ENCODE measurements around the gene PTGIS.

Gene PTGIS

DNA sequence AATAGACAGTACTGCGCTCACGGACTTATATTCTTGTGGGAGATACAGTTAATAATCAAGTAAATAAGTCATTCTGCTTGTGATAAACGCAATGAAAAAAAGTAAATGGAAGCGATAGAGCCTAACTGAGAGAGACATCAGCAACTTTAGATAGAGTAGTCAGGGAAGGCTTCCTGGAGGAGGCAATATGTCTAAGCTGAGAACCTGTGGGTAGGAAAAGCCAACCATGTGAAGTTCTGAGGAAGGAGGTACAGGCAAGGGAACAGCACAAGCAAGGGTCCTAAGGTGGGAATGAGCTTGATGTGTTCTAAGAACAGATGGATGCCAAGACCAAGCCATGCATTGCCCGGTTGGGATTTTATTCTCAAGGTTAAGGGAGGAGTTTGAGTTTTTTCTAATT is 78.2 kb downstream of the PTGIS start:
- TF ChIP-seq, protein P1, sequence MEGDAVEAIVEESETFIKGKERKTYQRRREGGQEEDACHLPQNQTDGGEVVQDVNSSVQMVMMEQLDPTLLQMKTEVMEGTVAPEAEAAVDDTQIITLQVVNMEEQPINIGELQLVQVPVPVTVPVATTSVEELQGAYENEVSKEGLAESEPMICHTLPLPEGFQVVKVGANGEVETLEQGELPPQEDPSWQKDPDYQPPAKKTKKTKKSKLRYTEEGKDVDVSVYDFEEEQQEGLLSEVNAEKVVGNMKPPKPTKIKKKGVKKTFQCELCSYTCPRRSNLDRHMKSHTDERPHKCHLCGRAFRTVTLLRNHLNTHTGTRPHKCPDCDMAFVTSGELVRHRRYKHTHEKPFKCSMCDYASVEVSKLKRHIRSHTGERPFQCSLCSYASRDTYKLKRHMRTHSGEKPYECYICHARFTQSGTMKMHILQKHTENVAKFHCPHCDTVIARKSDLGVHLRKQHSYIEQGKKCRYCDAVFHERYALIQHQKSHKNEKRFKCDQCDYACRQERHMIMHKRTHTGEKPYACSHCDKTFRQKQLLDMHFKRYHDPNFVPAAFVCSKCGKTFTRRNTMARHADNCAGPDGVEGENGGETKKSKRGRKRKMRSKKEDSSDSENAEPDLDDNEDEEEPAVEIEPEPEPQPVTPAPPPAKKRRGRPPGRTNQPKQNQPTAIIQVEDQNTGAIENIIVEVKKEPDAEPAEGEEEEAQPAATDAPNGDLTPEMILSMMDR (IDR thresholded peaks at IDR 0.05; ENCODE audit: control insufficient read depth, extremely low read depth, insufficient read depth), result no peak

DNA sequence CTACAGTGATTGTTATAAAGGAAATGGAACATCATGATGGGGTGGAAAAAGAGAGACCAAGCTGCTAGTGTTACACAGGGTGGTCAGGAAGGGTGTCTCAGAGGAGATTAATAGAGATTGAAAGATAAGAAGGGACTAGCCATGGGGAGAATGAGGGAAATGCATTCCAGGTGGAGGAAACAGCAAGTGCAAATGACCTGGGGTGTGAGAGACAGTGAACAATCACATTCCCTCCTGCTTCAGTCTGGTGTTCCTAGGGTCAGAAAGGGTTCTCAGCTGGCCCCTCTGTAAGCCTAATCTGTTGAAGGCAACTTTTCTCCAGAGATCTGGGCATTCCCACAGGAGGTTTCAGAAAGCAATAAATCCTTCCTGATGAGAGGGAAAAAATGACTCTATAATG is 81.9 kb downstream of the PTGIS start:
- H3K4me3 ChIP-seq (ENCODE audit: low read depth, low read length), result no peak overlapping the region
- TF ChIP-seq, protein P1 (IDR thresholded peaks at IDR 0.05; ENCODE audit: control insufficient read depth, extremely low read depth, insufficient read depth), result no peak
- no peak for DNase-seq (ENCODE audit: low read depth)

More for the DNA sequence above, 78.2 kb downstream of the PTGIS start:
- no peak for DNase-seq (ENCODE audit: low read depth)
- H3K4me3 ChIP-seq (ENCODE audit: low read depth, low read length), result no peak overlapping the region

DNA sequence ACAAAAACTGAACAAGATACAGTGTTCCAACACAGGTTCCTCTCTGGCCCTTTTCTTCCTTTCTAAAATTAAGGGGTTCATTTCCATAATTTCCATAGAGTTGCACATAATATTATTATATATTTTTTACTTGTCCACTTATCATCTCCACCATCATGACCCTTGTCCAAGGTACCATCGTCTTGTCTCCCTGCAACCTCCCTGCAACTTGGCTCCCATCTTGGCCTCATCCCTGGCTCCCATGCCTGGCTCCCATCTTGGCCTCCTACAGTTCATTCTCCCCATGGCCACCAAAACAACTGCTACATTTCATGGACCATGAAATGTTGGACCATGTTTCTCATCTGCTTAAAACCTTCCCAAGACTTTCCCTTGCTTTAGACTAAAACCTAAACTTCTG is 82.4 kb downstream of the PTGIS start:
- no peak for DNase-seq (ENCODE audit: low read depth)
- TF ChIP-seq, protein P1 (IDR thresholded peaks at IDR 0.05; ENCODE audit: control insufficient read depth, extremely low read depth, insufficient read depth), result no peak
- no peak overlapping the region for H3K4me3 ChIP-seq (ENCODE audit: low read depth, low read length)

DNA sequence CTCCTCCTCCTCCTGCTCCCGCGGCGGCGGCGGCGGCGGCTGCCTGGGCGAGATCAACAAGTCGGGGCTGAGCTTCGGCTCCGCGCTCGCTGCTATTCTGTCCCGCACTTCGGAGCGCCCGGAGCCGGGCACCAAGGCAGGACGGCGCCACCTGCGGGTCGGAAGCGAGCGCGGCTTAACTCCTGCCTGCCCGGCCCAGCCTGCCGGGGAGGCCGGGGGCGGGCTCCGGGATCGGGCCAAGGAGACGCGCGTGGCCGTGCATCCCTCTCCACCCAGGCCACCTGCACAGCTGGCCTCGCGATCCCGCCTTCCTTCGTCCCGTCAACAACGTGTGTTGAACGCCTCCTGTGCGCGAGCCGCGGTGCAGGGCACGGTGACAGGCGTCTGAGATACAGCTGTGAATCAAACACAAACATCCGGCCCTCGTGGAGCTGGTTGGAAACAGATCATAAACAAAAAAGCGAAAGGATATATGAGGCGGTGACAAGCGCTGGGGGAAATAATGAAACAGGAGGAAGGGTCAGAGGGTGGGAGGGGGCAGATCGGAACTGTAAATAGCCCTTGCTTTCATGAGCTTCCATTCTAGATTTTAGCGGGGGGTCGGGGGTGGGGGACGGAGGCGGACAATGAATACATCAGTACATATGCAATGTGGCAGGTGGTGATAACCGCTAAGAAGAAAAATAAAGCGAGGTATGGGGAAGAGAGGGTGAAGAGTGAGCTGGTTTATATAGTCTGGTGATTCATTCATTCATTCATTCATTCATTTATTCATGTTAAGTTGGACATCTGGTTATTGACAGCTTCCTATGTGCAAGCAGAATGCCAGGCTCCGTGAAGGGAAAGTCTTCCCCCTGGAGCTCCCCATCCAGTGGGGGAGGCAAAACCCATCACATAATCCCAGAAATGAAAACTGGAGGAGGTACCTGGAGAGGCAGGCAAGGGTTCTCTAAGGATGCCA is 83.5 kb downstream of the PTGIS start:
- peak; percentile 35 for DNase-seq (ENCODE audit: low read depth)
- TF ChIP-seq, protein P1 (IDR thresholded peaks at IDR 0.05; ENCODE audit: control insufficient read depth, extremely low read depth, insufficient read depth), result peak; percentile 92
- peak overlapping the region; percentile 43 for H3K4me3 ChIP-seq (ENCODE audit: low read depth, low read length)

DNA sequence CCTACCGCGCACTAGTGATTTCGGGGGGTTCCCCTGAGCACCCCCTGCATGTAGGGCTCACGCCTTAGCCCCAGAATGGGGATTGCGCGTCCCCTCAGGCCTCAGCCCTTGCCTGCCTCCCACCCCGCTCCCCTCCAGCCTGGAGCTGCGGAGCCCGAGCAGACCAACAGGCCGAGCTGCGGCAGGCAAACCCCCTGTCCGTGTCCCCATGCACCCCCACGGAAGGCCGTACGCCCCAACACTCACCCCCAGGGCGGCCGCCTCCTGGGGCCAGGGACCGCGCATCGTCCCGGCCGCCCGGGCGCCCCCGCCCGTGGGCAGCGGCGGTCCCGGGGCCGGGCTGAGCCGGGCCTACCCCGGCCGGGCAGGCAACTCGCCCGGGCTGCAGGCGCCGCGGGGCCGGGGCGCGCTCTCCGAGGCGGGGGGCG is 84.2 kb downstream of the PTGIS start:
- TF ChIP-seq, protein P1 (IDR thresholded peaks at IDR 0.05; ENCODE audit: control insufficient read depth, extremely low read depth, insufficient read depth), result no peak
- no peak overlapping the region for H3K4me3 ChIP-seq (ENCODE audit: low read depth, low read length)
- DNase-seq (ENCODE audit: low read depth), result no peak

DNA sequence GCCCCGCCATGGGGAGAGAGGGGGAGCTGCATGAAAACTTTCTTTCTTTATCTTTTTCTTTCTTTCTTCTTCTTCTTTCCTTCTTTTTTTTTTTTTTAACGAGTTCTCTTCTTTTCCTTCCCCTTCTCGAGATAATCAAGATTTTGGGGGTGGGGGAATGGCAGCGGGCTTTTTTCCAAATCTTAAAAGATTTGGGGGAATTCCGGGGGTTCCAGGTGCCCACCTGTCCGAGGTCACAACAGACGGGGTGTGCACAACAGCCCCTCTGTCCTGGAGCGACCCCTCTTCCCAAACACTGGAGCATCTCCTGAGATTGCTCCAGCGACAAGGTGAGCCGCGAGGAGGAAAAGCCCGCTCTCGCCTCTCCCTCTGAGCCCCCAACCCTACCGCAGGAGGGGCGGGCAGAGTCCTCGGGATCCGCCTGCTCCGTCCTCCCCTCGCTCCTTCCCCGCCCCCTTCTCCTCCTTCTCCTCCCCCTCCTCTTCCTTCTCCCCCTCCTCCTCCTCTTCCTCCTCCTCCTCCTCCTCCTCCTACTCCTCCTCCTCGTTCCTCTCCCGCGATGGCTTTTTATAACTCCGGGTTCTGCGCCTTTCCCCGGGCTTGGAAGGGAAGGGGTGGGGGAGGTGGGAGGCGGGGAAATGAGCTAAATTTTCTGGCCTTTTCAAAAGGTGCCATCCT is 84.8 kb downstream of the PTGIS start:
- H3K4me3 ChIP-seq (ENCODE audit: low read depth, low read length), result no peak overlapping the region
- TF ChIP-seq, protein P1 (IDR thresholded peaks at IDR 0.05; ENCODE audit: control insufficient read depth, extremely low read depth, insufficient read depth), result no peak
- no peak for DNase-seq (ENCODE audit: low read depth)
